Neural cell (in vitro differentiated cells): ENCODE measurements around the gene NES.

Experiments
- SMC3 ChIP-seq: fragments of 450-650 bp; conservative IDR thresholded peaks from 2 replicates; pipeline ENCODE4 v1.6.1; 2014; ENCODE audit warnings: antibody characterized with exemption, mild to moderate bottlenecking, moderate library complexity; ENCODE audit not compliant: poor library complexity
- TF ChIP-seq, protein P1 (sequence below): fragments of 450-650 bp; IDR thresholded peaks from 2 replicates; pipeline ENCODE4 v1.5.1; 2014; ENCODE audit warnings: antibody characterized with exemption, mild to moderate bottlenecking, moderate library complexity; ENCODE audit not compliant: poor library complexity, severe bottlenecking

DNA sequence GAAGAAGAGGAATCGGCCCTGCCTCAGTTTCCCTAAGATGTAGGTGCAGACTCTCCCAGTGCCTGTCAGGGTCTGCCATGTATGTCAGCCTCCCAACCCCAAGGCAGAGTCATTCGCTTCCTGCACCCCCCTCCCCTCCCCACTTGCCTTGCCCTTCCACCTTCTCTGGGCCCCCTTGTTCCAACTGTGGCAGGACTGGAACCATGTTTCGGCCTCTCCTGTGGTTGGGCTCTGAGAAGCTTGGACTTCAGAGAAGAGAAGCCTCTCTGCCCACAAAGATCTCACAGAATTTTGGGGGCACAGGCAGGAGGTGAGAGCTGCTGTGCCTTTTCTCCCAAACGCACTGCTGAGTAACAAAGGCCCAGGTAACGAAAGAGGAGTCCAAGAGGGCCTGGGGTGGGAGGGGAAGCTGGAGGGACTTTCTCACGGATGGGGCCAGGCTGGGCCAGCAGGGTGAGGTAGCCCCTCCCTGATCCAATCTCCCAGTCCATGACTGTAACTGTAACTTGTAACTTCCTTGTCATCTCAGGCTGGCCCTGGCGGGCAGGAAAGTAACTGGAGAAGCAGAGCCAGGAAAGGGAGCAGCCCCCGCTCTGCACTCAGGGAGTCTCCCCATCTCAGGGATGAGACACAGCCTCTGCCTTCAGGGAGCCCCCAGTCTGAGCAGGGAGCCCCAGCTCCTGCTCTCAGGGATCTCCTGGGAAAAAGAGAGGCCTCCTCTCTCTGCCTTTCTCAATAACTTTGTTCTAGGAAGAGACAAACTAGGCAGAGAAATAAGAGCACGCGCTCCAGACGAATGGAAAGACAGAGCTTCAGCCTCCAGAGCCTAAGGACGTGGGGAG lies 16.9 kb upstream of the NES start:
- TF ChIP-seq, protein P1, sequence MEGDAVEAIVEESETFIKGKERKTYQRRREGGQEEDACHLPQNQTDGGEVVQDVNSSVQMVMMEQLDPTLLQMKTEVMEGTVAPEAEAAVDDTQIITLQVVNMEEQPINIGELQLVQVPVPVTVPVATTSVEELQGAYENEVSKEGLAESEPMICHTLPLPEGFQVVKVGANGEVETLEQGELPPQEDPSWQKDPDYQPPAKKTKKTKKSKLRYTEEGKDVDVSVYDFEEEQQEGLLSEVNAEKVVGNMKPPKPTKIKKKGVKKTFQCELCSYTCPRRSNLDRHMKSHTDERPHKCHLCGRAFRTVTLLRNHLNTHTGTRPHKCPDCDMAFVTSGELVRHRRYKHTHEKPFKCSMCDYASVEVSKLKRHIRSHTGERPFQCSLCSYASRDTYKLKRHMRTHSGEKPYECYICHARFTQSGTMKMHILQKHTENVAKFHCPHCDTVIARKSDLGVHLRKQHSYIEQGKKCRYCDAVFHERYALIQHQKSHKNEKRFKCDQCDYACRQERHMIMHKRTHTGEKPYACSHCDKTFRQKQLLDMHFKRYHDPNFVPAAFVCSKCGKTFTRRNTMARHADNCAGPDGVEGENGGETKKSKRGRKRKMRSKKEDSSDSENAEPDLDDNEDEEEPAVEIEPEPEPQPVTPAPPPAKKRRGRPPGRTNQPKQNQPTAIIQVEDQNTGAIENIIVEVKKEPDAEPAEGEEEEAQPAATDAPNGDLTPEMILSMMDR: no peak
- TF ChIP-seq SMC3: no peak
